ENCODE results near the gene ZSCAN31.
A peak's percentile ranks its signal among the peaks of the same experiment; 100 is the strongest.

Gene ZSCAN31

GRCh38 chr6:28335564-28336283 is at the start of gene ZSCAN31:
Gene ZSCAN31, minus strand, starts transcription at chr6:28336148. Its CDS starts 6,465 bp downstream, at chr6:28329683.
- DNase-seq (ENCODE audit: low read depth): peak; percentile 98
- TF ChIP-seq CTCF (IDR thresholded peaks at IDR 0.05; ENCODE audit: insufficient read depth, low read depth, low read length, missing control alignments): no peak
- peak within 1 kb of the TSS; percentile 73 for H3K4me3 ChIP-seq (ENCODE audit: low read length)

- TF ChIP-seq CTCF (IDR thresholded peaks at IDR 0.05; ENCODE audit: insufficient read depth, low read depth, low read length, missing control alignments): no peak
- no peak for DNase-seq (ENCODE audit: low read depth)
- no peak overlapping the region for H3K4me3 ChIP-seq (ENCODE audit: low read length)
These were observed 48.2 kb upstream of the ZSCAN31 start for GRCh38 chr6:28384143-28384533.

GRCh38 chr6:28383235-28384142 is 47.5 kb upstream of the ZSCAN31 start:
- peak; percentile 83 for DNase-seq (ENCODE audit: low read depth)

GRCh38 chr6:28380381-28380780 is 44.4 kb upstream of the ZSCAN31 start:
- DNase-seq (ENCODE audit: low read depth): no peak
- TF ChIP-seq CTCF (IDR thresholded peaks at IDR 0.05; ENCODE audit: insufficient read depth, low read depth, low read length, missing control alignments): no peak
- H3K4me3 ChIP-seq (ENCODE audit: low read length): no peak overlapping the region

More at GRCh38 chr6:28383235-28384142, 47.5 kb upstream of the ZSCAN31 start:
- peak overlapping the region; percentile 51 for H3K4me3 ChIP-seq (ENCODE audit: low read length)
- TF ChIP-seq CTCF (IDR thresholded peaks at IDR 0.05; ENCODE audit: insufficient read depth, low read depth, low read length, missing control alignments): peak; percentile 61

GRCh38 chr6:28378644-28379043 is 42.7 kb upstream of the ZSCAN31 start:
- TF ChIP-seq CTCF (IDR thresholded peaks at IDR 0.05; ENCODE audit: insufficient read depth, low read depth, low read length, missing control alignments): no peak
- DNase-seq (ENCODE audit: low read depth): no peak
- no peak overlapping the region for H3K4me3 ChIP-seq (ENCODE audit: low read length)

- DNase-seq (ENCODE audit: low read depth): no peak
- no peak overlapping the region for H3K4me3 ChIP-seq (ENCODE audit: low read length)
- TF ChIP-seq CTCF (IDR thresholded peaks at IDR 0.05; ENCODE audit: insufficient read depth, low read depth, low read length, missing control alignments): no peak
These were observed 41.9 kb upstream of the ZSCAN31 start for GRCh38 chr6:28377879-28378278.

All from epithelial cell of esophagus (primary cell).